ENCODE measurements around the gene POC1A.

DNA sequence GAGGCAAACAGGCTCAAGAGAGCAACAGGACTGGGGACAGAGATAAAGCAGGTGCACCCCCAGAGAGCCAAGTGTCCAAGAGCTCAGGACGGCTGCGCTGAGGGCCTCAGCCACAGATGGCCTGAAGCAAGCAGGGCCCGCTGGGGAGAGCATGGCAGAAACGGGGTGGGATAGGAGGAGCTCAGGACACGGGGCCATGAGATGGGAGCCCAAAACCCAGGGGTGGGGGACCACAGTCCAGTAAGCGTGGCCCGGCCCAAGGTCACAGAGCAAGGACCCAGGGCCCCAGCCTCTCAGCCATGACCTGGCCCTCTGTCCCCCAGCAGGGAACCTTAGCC, 107.4 kb downstream of the POC1A start:
- TF ChIP-seq, protein P1, sequence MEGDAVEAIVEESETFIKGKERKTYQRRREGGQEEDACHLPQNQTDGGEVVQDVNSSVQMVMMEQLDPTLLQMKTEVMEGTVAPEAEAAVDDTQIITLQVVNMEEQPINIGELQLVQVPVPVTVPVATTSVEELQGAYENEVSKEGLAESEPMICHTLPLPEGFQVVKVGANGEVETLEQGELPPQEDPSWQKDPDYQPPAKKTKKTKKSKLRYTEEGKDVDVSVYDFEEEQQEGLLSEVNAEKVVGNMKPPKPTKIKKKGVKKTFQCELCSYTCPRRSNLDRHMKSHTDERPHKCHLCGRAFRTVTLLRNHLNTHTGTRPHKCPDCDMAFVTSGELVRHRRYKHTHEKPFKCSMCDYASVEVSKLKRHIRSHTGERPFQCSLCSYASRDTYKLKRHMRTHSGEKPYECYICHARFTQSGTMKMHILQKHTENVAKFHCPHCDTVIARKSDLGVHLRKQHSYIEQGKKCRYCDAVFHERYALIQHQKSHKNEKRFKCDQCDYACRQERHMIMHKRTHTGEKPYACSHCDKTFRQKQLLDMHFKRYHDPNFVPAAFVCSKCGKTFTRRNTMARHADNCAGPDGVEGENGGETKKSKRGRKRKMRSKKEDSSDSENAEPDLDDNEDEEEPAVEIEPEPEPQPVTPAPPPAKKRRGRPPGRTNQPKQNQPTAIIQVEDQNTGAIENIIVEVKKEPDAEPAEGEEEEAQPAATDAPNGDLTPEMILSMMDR (conservative IDR thresholded peaks at IDR 0.05), result no peak
- TF ChIP-seq ZFX (IDR thresholded peaks at IDR 0.05), result no peak

Data from C4-2B (cell line).